Posterior cingulate gyrus (tissue), 11 donors: ENCODE data around the gene MED20.
"Not testable (repeated sequence)": the region's sequence is repeated elsewhere in the genome, so short reads cannot be mapped to it uniquely, and the experiment has no call there.

Experiments used
- DNase-seq, 10 donors: peaks; one replicate each; pipeline versions ENCODE4 v3.0.0 to v3.0.0-alpha.2; 2020 to 2021; ENCODE audit warnings: mixed read lengths in 3 of 10
- intact Hi-C: fragments of 100-400 bp; cut with DNase I; formaldehyde crosslinking; loops from one replicate; pipeline ENCODE4 v1.15.1; 2023

Gene MED20

GRCh38 chr6:41920921-41921711, at the start of gene MED20, which contains the start of gene BYSL:
TSS of gene MED20 (minus strand) at chr6:41921139. CDS start at chr6:41921018, 121 bp downstream.
TSS of gene BYSL (plus strand) at chr6:41921499. CDS start at chr6:41921563, 64 bp downstream.
- intact Hi-C loops: loop anchor here (1.0 to 5.0 kb wide), 2 partner anchors 134 to 296 kb away; partner anchors contain the start of genes MRPS10 and TOMM6

GRCh38 chr6:41970436-41970846, 49.5 kb upstream of the MED20 start:
- intact Hi-C loops: no loop called here
- no peak for DNase-seq

More at GRCh38 chr6:41920921-41921711, at the start of gene MED20, which contains the start of gene BYSL:
- peak; percentile 91 to 99 (median 96) for DNase-seq

- no peak for DNase-seq
- intact Hi-C loops: no loop called here
These were observed 46.7 kb upstream of the MED20 start for GRCh38 chr6:41967312-41968287.

DNA sequence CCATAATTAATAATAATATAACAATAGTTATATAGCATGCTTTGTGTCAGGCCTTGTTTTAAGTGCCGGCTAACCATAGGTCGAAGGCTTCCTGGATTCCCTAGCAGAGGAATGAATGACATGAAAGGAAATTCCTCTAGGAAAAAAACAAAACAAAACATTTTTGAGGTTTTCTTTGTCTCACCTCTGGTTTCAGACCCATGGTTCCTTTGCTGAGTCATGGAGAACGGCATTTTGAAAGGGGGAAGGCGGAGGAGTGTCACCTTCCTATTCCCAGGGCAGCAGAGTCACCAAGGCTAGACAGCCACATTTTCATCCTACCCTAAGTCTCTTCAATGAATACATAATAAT, 46.0 kb upstream of the MED20 start:
- no peak for DNase-seq

DNA sequence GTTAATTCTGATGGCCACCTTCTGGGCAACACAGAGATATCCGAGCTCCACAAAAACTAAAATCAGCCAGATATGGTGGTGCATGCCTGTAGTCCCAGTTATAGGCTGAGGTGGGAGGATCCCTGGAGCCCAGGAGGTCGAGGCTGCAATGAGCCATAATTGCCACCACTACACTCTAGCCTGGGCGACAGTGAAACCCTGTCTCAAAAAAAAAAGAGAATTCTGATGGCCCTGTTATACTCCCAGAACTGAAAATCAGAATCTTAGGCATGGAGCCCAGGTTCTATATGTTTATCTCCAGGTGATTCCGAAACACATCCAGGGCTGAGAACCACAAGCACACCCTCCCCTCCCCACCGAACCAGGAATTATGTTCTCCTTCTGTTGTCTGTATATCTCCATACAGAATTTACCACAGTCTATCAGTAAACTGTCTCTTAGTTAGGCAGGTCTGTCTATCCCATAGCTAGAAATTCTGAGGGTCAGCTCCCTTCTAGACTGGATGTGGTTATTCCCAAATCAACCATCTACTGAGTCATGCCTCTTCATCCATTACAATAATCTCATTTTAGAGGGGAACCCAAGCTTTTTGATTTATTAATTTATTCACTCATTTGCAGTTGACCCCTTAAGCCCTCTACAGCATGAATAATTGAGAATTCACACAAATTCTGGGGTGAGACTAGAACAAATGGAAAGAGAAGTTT, 45.4 kb upstream of the MED20 start:
- intact Hi-C loops: no loop called here
- DNase-seq: no peak

More for the DNA sequence above, 46.0 kb upstream of the MED20 start:
- intact Hi-C loops: no loop called here

- intact Hi-C loops: no loop called here
- no peak for DNase-seq
These were observed 44.7 kb upstream of the MED20 start for GRCh38 chr6:41965429-41966213.

GRCh38 chr6:41964201-41964887, 43.4 kb upstream of the MED20 start:
- intact Hi-C loops: no loop called here
- DNase-seq: no peak

- intact Hi-C loops: no loop called here
- no peak for DNase-seq
These were observed 42.4 kb upstream of the MED20 start for GRCh38 chr6:41963371-41963770.

GRCh38 chr6:41960028-41960427, 39.1 kb upstream of the MED20 start:
- intact Hi-C loops: no loop called here
- no peak for DNase-seq

DNA sequence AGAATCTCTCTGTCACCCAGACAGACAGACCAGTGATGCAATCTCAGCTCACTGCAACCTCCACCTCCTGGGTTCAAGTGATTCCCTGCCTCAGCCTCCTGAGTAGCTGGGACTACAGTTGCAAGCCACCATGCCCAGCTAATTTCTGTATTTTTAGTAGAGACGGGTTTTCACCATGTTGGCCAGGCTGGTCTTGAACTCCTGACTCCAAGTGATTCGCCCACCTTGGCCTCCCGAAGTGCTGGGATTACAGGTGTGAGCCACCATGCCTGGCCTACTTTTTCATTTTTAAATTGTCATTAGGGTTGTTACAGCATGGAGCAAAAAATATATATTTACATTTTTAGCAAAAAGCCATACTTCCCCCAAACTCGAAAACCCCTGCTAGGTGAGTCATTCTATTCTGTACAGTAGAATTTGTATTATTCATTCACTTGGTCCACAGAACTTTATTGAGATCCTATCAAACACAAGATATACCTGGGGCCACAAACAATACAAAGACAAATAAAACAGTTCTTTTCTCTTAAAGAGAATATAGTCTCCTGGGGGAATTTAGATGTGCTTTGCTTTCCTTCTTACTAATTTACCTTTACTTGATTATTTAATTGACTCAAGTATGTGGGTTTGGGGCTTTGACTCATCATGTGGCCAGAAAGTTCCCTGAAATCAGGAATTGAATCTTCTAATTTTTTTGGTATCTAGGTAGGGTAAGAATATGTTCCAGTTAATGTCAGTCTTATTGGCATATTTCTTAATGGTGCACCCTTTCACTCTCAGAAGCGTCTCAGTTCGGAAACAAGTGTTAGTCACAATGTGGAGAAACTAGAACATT, 37.3 kb upstream of the MED20 start:
- intact Hi-C loops: no loop called here
- DNase-seq: no peak

- intact Hi-C loops: no loop called here
- no peak for DNase-seq
These were observed 36.2 kb upstream of the MED20 start for GRCh38 chr6:41957117-41957516.

DNA sequence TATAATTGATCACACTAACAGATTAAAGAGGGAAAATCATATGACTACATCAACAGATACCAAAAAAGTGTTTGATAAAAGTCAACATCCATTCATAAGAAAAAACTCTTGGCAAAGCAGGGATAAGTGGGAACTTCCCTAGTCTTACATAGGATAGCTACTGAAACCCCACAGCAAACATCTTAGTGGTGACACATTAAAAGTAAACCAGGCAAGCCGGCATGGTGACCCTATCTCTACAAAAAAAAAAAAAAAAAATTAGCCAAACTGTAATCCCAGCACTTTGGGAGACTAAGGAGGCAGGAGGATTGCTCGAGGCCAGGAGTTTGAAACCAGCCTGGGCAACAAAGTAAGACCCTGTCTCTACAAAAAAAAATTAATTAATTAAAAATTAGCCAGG, 34.5 kb upstream of the MED20 start:
- DNase-seq: no peak
- intact Hi-C loops: no loop called here

DNA sequence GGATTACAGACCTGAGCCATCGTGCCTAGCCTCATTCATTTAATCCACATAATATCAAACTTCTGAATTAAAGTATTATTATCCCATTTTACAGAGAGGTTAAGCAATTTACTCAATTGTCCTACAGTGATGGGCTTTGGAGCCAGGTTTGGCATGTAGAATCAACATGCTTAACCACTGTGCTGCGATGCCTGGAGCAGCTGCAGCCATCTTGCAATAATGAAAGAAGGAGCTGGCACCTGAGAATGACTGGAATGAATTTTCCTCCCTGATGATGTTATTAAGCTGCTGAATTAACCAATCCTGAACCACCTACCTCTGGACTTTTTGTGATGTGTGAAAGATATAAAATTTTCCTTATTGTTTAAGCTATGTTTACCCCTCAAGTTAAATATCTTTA, 33.7 kb upstream of the MED20 start:
- no peak for DNase-seq
- intact Hi-C loops: no loop called here

DNA sequence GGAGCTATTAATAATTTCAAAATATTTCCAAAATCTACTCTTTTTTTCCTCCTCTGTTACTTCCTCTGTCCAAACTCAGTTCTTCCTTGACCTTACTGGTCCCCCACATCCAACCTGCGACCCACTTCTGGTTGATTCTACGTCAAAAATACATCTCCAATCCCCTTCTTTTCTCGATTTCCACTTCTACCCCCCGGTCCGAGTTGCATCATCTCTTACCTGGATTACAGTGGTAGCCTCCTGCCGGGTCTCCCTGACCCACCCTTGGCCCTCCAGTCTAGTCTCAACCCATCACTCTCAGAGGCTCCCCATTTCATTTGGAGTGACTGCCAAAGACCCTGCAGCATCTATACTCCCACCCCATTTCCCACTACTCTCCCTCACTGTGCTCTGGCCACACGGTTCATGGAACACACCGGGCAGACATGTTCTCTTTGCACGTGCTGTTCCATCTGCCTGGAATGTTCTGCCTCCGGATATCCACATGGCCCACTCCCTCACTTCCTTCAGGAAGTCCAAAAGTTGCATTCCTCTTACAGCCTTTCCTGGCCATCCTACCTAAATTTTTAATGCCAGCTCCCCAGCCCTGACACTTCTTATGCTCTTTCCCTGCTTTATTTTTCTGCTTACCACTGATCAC, 26.8 kb upstream of the MED20 start:
- no peak for DNase-seq
- intact Hi-C loops: no loop called here

GRCh38 chr6:41943456-41943855, 22.5 kb upstream of the MED20 start:
- intact Hi-C loops: no loop called here
- no peak for DNase-seq

DNA sequence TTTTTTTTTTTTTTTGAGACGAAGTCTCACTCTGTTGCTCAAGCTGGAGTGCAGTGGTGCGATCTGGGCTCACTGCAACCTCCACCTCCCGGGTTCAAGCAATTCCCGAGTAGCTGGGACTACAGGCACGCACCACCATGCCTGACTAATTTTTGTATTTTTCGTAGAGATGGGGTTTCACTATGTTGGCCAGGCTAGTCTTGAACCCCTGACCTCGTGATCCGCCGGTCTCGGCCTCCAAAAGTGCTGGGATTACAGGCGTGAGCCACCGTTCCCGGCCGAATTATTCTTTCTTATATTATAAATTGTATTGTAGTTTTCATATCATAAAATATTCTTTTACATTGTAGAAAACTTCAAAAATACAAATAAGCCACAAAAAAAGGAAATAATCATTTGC, 21.9 kb upstream of the MED20 start:
- DNase-seq, intact Hi-C loops: not testable (repeated sequence)

GRCh38 chr6:41942067-41942851, 21.3 kb upstream of the MED20 start:
- no peak for DNase-seq
- intact Hi-C loops: no loop called here
